Subcutaneous abdominal adipose tissue (tissue), 5 donors: Measurements from ENCODE around the gene GPC6.

Experiments used
- H3K27ac ChIP-seq: one replicate; pipeline ENCODE4 v1.7.0; 2013; ENCODE audit warnings: low read depth, mild to moderate bottlenecking, inconsistent platforms, low read length, moderate library complexity
- H3K27me3 ChIP-seq, 5 donors: one replicate each; pipeline ENCODE4 v1.7.0; 2013; ENCODE audit warnings: low read length in 5 of 5, inconsistent platforms in 1 of 5; ENCODE audit not compliant: control insufficient read depth in 5 of 5, insufficient read depth in 4 of 5
- H3K36me3 ChIP-seq, 5 donors: one replicate each; pipeline ENCODE4 v1.7.0; 2013; ENCODE audit warnings: low read length in 5 of 5; ENCODE audit not compliant: control insufficient read depth in 5 of 5, insufficient read depth in 5 of 5
- H3K4me1 ChIP-seq, 5 donors: one replicate each; pipeline ENCODE4 v1.7.0; 2013; ENCODE audit warnings: low read length in 5 of 5, mild to moderate bottlenecking in 3 of 5, moderate library complexity in 1 of 5; ENCODE audit not compliant: control insufficient read depth in 5 of 5, insufficient read depth in 5 of 5
- H3K4me3 ChIP-seq, 5 donors: one replicate each; pipeline ENCODE4 v1.7.0; 2013; ENCODE audit warnings: low read length in 5 of 5, low read depth in 1 of 5
- H3K9ac ChIP-seq, 5 donors: one replicate each; pipeline ENCODE4 v1.7.0; 2013; ENCODE audit warnings: low read length in 5 of 5, mild to moderate bottlenecking in 4 of 5, moderate library complexity in 3 of 5
- H3K9me3 ChIP-seq, 5 donors: one replicate each; pipeline ENCODE4 v1.7.0; 2013; ENCODE audit warnings: low read length in 5 of 5; ENCODE audit not compliant: control insufficient read depth in 5 of 5
- donor health status: healthy.
- donor health status: healthy.
- donor health status: healthy.
- donor health status: healthy.
- donor health status: healthy.

The GPC6 gene

DNA sequence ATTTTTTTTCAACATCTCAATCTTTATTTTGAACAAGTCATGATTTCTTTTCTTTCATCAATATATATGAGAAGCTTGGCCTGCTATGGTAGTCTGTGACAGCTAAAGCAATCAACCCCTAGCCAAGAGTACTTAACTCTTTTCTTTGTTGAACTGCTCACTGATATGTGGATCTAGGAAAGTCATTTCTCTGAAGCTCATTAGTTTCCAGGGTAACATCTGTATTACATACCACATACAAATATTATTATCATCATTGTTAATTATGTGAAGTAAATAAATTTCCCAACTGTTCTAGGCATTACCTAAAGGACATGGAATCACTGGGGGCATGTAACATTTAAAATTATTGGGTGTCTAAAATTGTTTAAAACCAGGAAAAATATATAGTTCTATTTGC is 985.6 kb downstream of the GPC6 start:
- Histone ChIP-seq H3K4me1 (no peaks in the 10 kb centered on the region), H3K27ac (no peak overlapping the region), H3K9ac (no peak overlapping the region), H3K27me3 (no peaks in the 10 kb centered on the region), H3K36me3 (no peaks in the 10 kb centered on the region), H3K9me3 (no peaks in the 10 kb centered on the region), H3K4me3 (no peak overlapping the region)

DNA sequence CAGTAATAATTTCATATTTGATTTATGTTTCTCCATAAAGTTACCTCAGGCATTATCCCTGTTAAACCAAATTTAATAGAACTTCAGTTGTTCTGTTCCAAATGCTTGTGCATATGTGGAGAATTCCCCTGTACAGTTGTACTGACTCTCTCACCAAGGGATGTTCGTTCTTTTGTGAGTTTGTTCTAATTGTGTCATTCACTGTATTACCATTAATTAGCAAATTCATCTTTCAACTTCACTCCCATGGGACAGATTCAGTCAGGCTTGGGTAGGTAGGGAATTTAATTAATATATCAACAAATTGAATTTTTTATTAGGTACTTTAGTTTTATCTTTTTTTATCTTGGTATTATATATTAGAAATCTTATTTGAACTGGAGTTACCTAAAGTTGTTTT is 987.5 kb downstream of the GPC6 start:
- H3K36me3 ChIP-seq: no peaks in the 10 kb centered on the region
- no peak overlapping the region for H3K4me3 ChIP-seq
- H3K27ac ChIP-seq: no peak overlapping the region
- no peaks in the 10 kb centered on the region for H3K9me3 ChIP-seq
- no peaks in the 10 kb centered on the region for H3K27me3 ChIP-seq
- no peaks in the 10 kb centered on the region for H3K4me1 ChIP-seq
- no peak overlapping the region for H3K9ac ChIP-seq

DNA sequence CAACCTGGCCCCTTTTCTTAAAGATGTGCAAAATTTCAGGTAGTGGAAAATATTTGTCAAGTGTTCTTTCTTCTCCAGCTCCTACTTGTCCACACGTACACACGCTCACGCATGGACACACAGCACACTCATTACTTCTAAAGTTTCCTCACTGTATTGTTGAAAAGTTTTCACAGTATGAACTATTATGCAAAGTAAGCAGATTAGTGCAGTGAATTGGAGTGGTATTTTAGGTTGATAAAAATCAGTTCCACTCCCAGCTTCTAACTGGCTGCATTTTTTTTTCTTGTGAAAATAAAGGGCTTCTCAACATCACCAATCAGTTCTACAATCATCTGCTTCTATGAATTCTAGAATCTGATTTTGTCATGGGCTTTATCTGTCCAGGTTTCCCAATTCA is 988.4 kb downstream of the GPC6 start:
- Histone ChIP-seq H3K27me3 (no peaks in the 10 kb centered on the region), H3K4me3 (no peak overlapping the region), H3K27ac (no peak overlapping the region), H3K4me1 (no peaks in the 10 kb centered on the region), H3K36me3 (no peaks in the 10 kb centered on the region), H3K9ac (no peak overlapping the region), H3K9me3 (no peaks in the 10 kb centered on the region)

DNA sequence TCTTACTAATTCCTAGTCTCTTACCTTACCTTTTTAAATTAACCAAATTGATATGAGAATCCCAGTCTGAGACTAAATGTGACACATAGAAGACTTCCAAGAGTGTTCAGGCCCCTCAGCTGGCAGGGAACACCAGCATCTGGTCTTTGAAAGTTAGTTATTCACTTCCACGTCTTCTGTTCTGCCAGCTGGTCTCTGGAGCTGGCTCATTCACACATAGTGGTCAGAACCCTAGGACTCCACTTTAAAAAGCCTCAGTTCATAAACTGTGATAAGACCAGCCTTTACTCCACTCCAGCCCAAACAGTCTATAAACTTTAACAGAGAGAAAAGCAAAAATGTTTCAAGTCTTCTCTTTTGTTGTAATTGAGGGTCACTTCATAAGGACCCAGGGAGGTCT is 989.9 kb downstream of the GPC6 start:
- Histone ChIP-seq H3K36me3 (no peaks in the 10 kb centered on the region), H3K27ac (no peak overlapping the region), H3K9me3 (no peaks in the 10 kb centered on the region), H3K4me1 (no peaks in the 10 kb centered on the region), H3K27me3 (no peaks in the 10 kb centered on the region), H3K9ac (no peak overlapping the region), H3K4me3 (no peak overlapping the region)

- no peak overlapping the region for H3K4me3 ChIP-seq
- no peak overlapping the region for H3K27ac ChIP-seq
- H3K9me3 ChIP-seq: no peaks in the 10 kb centered on the region
- H3K36me3 ChIP-seq: no peaks in the 10 kb centered on the region
- no peaks in the 10 kb centered on the region for H3K4me1 ChIP-seq
- H3K27me3 ChIP-seq: no peaks in the 10 kb centered on the region
- no peak overlapping the region for H3K9ac ChIP-seq
These were observed 990.8 kb downstream of the GPC6 start for GRCh38 chr13:94217370-94217769.

GRCh38 chr13:94218537-94218936 is 991.9 kb downstream of the GPC6 start:
- no peaks in the 10 kb centered on the region for H3K4me1 ChIP-seq
- H3K9ac ChIP-seq: no peak overlapping the region
- no peaks in the 10 kb centered on the region for H3K27me3 ChIP-seq
- H3K36me3 ChIP-seq: no peaks in the 10 kb centered on the region
- no peak overlapping the region for H3K4me3 ChIP-seq
- H3K9me3 ChIP-seq: no peaks in the 10 kb centered on the region
- H3K27ac ChIP-seq: no peak overlapping the region

DNA sequence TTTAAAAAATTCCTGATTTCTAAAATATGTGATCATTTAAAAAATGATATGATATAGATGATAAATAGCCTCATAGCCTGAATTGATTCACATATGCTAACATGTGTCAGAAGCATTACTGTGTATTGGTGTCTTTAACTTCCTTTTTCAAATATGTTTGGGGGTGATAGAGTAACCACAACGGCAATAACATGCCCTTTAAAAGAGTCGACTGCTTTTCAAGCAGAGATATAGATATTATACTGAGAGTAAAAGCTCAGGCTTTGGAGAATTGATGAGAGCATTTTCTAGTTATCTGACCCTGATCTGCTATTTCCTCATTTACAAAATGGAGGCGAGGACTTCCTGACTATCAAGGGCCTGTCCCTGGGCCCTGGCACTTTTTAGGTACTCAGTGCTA is 992.3 kb downstream of the GPC6 start:
- Histone ChIP-seq H3K27me3 (no peaks in the 10 kb centered on the region), H3K4me1 (no peaks in the 10 kb centered on the region), H3K9ac (no peak overlapping the region), H3K4me3 (no peak overlapping the region), H3K36me3 (no peaks in the 10 kb centered on the region), H3K27ac (no peak overlapping the region), H3K9me3 (no peaks in the 10 kb centered on the region)

DNA sequence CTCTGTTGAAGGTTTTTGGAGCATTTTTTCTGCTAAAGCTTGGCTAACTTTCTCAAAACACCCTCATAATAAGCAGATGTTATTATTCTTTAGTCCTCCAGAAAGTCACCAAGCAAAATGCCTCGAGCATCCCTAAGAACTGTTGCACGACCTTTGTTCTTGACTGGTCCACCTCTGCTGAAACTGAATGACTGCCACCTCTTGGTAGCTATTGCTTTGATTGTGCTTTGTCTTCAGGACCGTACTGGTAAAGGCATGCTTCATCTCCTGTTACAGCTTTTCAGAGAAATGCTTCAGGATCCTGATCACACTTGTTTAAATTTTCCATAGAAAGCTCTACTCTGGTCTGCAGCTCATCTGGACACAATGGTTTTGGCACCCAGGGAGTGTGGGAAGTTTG is 998.1 kb downstream of the GPC6 start:
- no peak overlapping the region for H3K9ac ChIP-seq
- H3K27ac ChIP-seq: no peak overlapping the region
- H3K36me3 ChIP-seq: no peaks in the 10 kb centered on the region
- peaks cover 0 to 8% (median 0%) of the 10 kb centered on the region in 5 donors for H3K4me1 ChIP-seq
- H3K9me3 ChIP-seq: no peaks in the 10 kb centered on the region
- no peak overlapping the region for H3K4me3 ChIP-seq
- no peaks in the 10 kb centered on the region for H3K27me3 ChIP-seq

- H3K4me3 ChIP-seq: no peak overlapping the region
- H3K27me3 ChIP-seq: no peaks in the 10 kb centered on the region
- H3K36me3 ChIP-seq: no peaks in the 10 kb centered on the region
- H3K27ac ChIP-seq: no peak overlapping the region
- H3K9ac ChIP-seq: no peak overlapping the region
- H3K4me1 ChIP-seq: peaks cover 0 to 8% (median 0%) of the 10 kb centered on the region in 5 donors
- no peaks in the 10 kb centered on the region for H3K9me3 ChIP-seq
These were observed 1000.8 kb downstream of the GPC6 start for GRCh38 chr13:94227255-94227879.

- Histone ChIP-seq H3K4me3 (no peak overlapping the region), H3K36me3 (no peaks in the 10 kb centered on the region), H3K27me3 (no peaks in the 10 kb centered on the region), H3K9me3 (no peaks in the 10 kb centered on the region), H3K4me1 (peaks cover 0 to 17% (median 0%) of the 10 kb centered on the region in 5 donors), H3K9ac (no peak overlapping the region), H3K27ac (no peak overlapping the region)
These were observed 1002.2 kb downstream of the GPC6 start for GRCh38 chr13:94228763-94229162.
